IMR-90 (cell line): Measurements from ENCODE around the gene EPHB1. TPM values are rescaled to one million over a fixed set of nuclear protein-coding genes. Genes with fewer than 3 reads are reported as not detected.

Source experiments
- ATAC-seq: fragments of 200-7000 bp; cut with Tn5 transposase; 2 replicates; pipeline ENCODE4 v1.9.1; 2020; ENCODE audit warnings: low read depth, mild to moderate bottlenecking, moderate library complexity
- BruUV-seq: library from RNA; stranded (reverse); fragments of 400-500 nt; replicated peaks from 2 replicates; lab custom pipeline; 2021; lab: Mats Ljungman, UMichigan
- CTCF ChIA-PET: fragments of 300-600 bp; formaldehyde crosslinking; extraction: SDS; loops from one replicate; lab custom pipeline; 2021; ENCODE audit warnings: antibody characterized with exemption; lab: Yijun Ruan, JAX
- POLR2A ChIA-PET: fragments of 300-600 bp; sonication (Branson Sonifier 250); formaldehyde crosslinking; loops from one replicate; lab custom pipeline; 2022; ENCODE audit warnings: antibody characterized with exemption; ENCODE audit not compliant: unreplicated experiment; lab: Charles Lee
- DNase-seq: peaks from one replicate; pipeline ENCODE4 v3.0.0; 2013
- H2AFZ ChIP-seq: replicated peaks from 2 replicates; pipeline ENCODE3; 2013; ENCODE audit warnings: low read length, mild to moderate bottlenecking; ENCODE audit not compliant: poor library complexity
- H2AK5ac ChIP-seq: 2 replicates; pipeline ENCODE4 v1.6.1; 2013; ENCODE audit warnings: low read depth, low read length, inconsistent platforms
- H2AK9ac ChIP-seq: replicated peaks from 2 replicates; pipeline ENCODE3; 2013; ENCODE audit warnings: mild to moderate bottlenecking, low read depth, low read length, moderate library complexity; ENCODE audit not compliant: poor library complexity
- H2BK120ac ChIP-seq: 2 replicates; pipeline ENCODE4 v1.6.1; 2013; ENCODE audit warnings: low read depth, low read length, inconsistent platforms
- H2BK15ac ChIP-seq: 3 replicates; pipeline ENCODE4 v1.6.1; 2013; ENCODE audit warnings: low read depth, low read length, inconsistent platforms
- H2BK20ac ChIP-seq: 2 replicates; pipeline ENCODE4 v1.6.1; 2013; ENCODE audit warnings: low read depth, mild to moderate bottlenecking, inconsistent platforms, low read length, moderate library complexity
- H2BK5ac ChIP-seq: 2 replicates; pipeline ENCODE4 v1.6.1; 2013; ENCODE audit warnings: mild to moderate bottlenecking, low read depth, low read length, inconsistent platforms; ENCODE audit not compliant: poor library complexity, severe bottlenecking
- H3K14ac ChIP-seq: replicated peaks from 2 replicates; pipeline ENCODE4 v1.6.1; 2013; ENCODE audit warnings: low read depth, low read length, inconsistent platforms
- H3K18ac ChIP-seq: 2 replicates; pipeline ENCODE4 v1.6.1; 2013; ENCODE audit warnings: low read depth, low read length, control low read depth
- H3K23ac ChIP-seq: 2 replicates; pipeline ENCODE4 v1.6.1; 2013; ENCODE audit warnings: low read depth, low read length, inconsistent platforms
- H3K27ac ChIP-seq: 2 replicates; pipeline ENCODE4 v1.5.1; 2013; ENCODE audit warnings: mild to moderate bottlenecking, control low read depth, low read length; ENCODE audit not compliant: insufficient read depth
- H3K27me3 ChIP-seq: 2 replicates; pipeline ENCODE4 v1.6.1; 2013; ENCODE audit warnings: low read length; ENCODE audit not compliant: control insufficient read depth, insufficient read depth
- H3K36me3 ChIP-seq: 2 replicates; pipeline ENCODE4 v1.6.1; 2013; ENCODE audit warnings: low read length, mixed read lengths; ENCODE audit not compliant: control insufficient read depth, insufficient read depth
- H3K4ac ChIP-seq: 2 replicates; pipeline ENCODE4 v1.6.1; 2013; ENCODE audit warnings: low read depth, low read length, inconsistent platforms
- H3K4me1 ChIP-seq: 2 replicates; pipeline ENCODE4 v1.6.1; 2013; ENCODE audit warnings: low read length, mixed read lengths; ENCODE audit not compliant: control insufficient read depth, insufficient read depth
- H3K4me2 ChIP-seq: 2 replicates; pipeline ENCODE4 v1.6.1; 2013; ENCODE audit warnings: low read depth, mild to moderate bottlenecking, control low read depth, low read length, moderate library complexity
- H3K4me3 ChIP-seq: 2 replicates; pipeline ENCODE4 v1.5.1; 2013; ENCODE audit warnings: low read depth, mild to moderate bottlenecking, control low read depth, low read length, moderate library complexity; ENCODE audit not compliant: insufficient read depth
- H3K56ac ChIP-seq: 2 replicates; pipeline ENCODE4 v1.6.1; 2013; ENCODE audit warnings: low read length, inconsistent platforms; ENCODE audit not compliant: insufficient read depth; ENCODE audit errors: extremely low read depth
- H3K79me1 ChIP-seq, 2 experiments: 2 replicates each; pipeline ENCODE4 v1.6.1; 2013; ENCODE audit warnings: low read length in 2 of 2, inconsistent platforms in 1 of 2, low read depth in 1 of 2
- H3K9ac ChIP-seq: 2 replicates; pipeline ENCODE4 v1.6.1; 2013; ENCODE audit warnings: low read depth, low read length, control low read depth
- H3K9me1 ChIP-seq: 2 replicates; pipeline ENCODE4 v1.6.1; 2013; ENCODE audit warnings: low read length, inconsistent platforms; ENCODE audit not compliant: insufficient read depth
- H3K9me3 ChIP-seq: 2 replicates; pipeline ENCODE4 v1.6.1; 2013; ENCODE audit warnings: low read length; ENCODE audit not compliant: control insufficient read depth, insufficient read depth
- H4K20me1 ChIP-seq: 2 replicates; pipeline ENCODE4 v1.6.1; 2013; ENCODE audit warnings: low read length, inconsistent platforms; ENCODE audit not compliant: insufficient read depth
- H4K5ac ChIP-seq: 2 replicates; pipeline ENCODE4 v1.6.1; 2013; ENCODE audit warnings: mild to moderate bottlenecking, low read depth, low read length, control low read depth
- H4K8ac ChIP-seq, 2 experiments: 2 replicates each; pipeline ENCODE4 v1.6.1; 2013; ENCODE audit warnings: low read depth in 2 of 2, low read length in 2 of 2, control low read depth in 1 of 2, inconsistent platforms in 1 of 2
- H4K91ac ChIP-seq: 2 replicates; pipeline ENCODE4 v1.6.1; 2013; ENCODE audit warnings: low read depth, low read length, inconsistent platforms; ENCODE audit not compliant: insufficient read depth
- CEBPB ChIP-seq: IDR thresholded peaks from 2 replicates; pipeline ENCODE4 v1.6.1; 2012; ENCODE audit warnings: low read depth, low read length, improper control_type of control experiment
- CHD1 ChIP-seq: IDR thresholded peaks from 2 replicates; pipeline ENCODE4 v1.6.1; 2012; ENCODE audit warnings: low read depth, low read length, improper control_type of control experiment
- MXI1 ChIP-seq: IDR thresholded peaks from 2 replicates; pipeline ENCODE4 v1.6.1; 2012; ENCODE audit warnings: low read depth, mild to moderate bottlenecking, low read length, moderate library complexity, borderline replicate concordance
- SMC3 ChIP-seq: fragments of 150-350 bp; IDR thresholded peaks from 2 replicates; pipeline ENCODE4 v1.6.1; 2016; ENCODE audit warnings: low read depth, mild to moderate bottlenecking, antibody characterized with exemption, low read length, moderate library complexity
- USF2 ChIP-seq: fragments of 150-350 bp; IDR thresholded peaks from 2 replicates; pipeline ENCODE4 v1.6.1; 2017; ENCODE audit warnings: mild to moderate bottlenecking, antibody characterized with exemption, low read length, low read depth
- WGBS, 2 experiments: methylation state at CpG; one replicate each; pipeline versions ENCODE4 v1.1.5 to v1.1.7; 2013; ENCODE audit warnings: missing lambda C conversion rate in 2 of 2; ENCODE audit not compliant: insufficient read length in 1 of 2; ENCODE audit errors: extremely low coverage in 2 of 2; 5-methylcytosine and 5-hydroxymethylcytosine counted together
- dilution Hi-C: fragments of 300-500 bp; cut with HindIII; formaldehyde crosslinking; loops from one replicate; pipeline ENCODE4 v1.14.3; 2018; ENCODE audit warnings: low sequenced_read_pairs; ENCODE audit not compliant: unreplicated experiment
- in situ Hi-C: fragments of 300-500 bp; cut with MboI; formaldehyde crosslinking; loops from 3 replicates; pipeline ENCODE4 v1.14.3; 2019; ENCODE audit warnings: low sequenced_read_pairs, inconsistent platforms, mixed read lengths
- intact Hi-C: fragments of 100-400 bp; cut with micrococcal nuclease; formaldehyde crosslinking; loops from 2 replicates; pipeline ENCODE4 v1.10.0; 2022
- polyA plus RNA-seq, 3 experiments: library from polyadenylated mRNA; depleted of rRNA; stranded (reverse); fragments of >200 nt; gene quantifications; 2 replicates each; pipeline ENCODE4 v1.2.3, GENCODE V29; 2012; ENCODE audit warnings: low replicate concordance in 1 of 3
- total RNA-seq: library from RNA; depleted of rRNA; stranded (reverse); fragments of >200 nt; gene quantifications from 2 replicates; pipeline ENCODE4 v1.2.3, GENCODE V29; 2012

Gene EPHB1
- total and polyA plus RNA-seq, 2 of the 4 experiments (the other 2 are of a cell fraction) = 0.17 to 0.36 TPM

DNA sequence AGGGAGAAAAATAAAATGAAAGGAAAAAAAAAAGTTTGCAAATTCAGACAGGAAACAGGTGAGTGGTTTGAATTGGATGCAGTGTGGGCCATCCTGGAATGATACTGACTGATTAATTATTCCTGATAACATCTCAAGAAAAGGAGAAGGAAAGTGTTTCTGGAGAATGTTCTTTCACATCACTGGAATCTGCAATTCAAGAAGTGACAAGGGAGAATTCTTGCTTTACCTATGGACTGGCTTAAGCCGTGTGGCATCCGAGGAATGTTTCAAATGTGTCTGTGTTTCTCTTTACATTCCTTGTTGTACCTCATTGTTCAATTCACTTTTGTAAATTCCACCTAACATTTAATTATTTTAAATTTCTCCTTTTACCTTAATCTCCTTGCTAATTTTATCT is 465.0 kb downstream of the EPHB1 start:
- no peaks in the 10 kb centered on the region for H3K4me1 ChIP-seq
- no peak overlapping the region for H3K14ac ChIP-seq
- POLR2A ChIA-PET = no interaction called here
- H2AK9ac ChIP-seq = no peak overlapping the region
- H3K27me3 ChIP-seq = no peaks in the 10 kb centered on the region
- H3K36me3 ChIP-seq = no peaks in the 10 kb centered on the region
- H3K56ac ChIP-seq = no peak overlapping the region
- no peak overlapping the region for H3K4me3 ChIP-seq
- H2BK120ac ChIP-seq = no peak overlapping the region
- no peak overlapping the region for H3K27ac ChIP-seq
- intact Hi-C loops = no loop called here
- no peak overlapping the region for H2BK20ac ChIP-seq
- H2BK15ac ChIP-seq = no peak overlapping the region
- TF ChIP-seq CHD1 (no peak), SMC3 (no peak), USF2 (no peak), MXI1 (no peak), CEBPB (no peak)
- H4K5ac ChIP-seq = no peak overlapping the region
- no TSS peak for BruUV-seq
- H4K8ac ChIP-seq = no peak overlapping the region
- H3K9ac ChIP-seq = no peak overlapping the region
- no CpG with 5 or more reads among the region's 2 CpGs for WGBS, 2 experiments
- no peak overlapping the region for H3K4ac ChIP-seq
- H2AFZ ChIP-seq = no peak overlapping the region
- no peak overlapping the region for H2AK5ac ChIP-seq
- no peak overlapping the region for H3K18ac ChIP-seq
- no peaks in the 10 kb centered on the region for H3K9me1 ChIP-seq
- no peak overlapping the region for H3K4me2 ChIP-seq
- H3K9me3 ChIP-seq = peaks cover 3% of the 10 kb centered on the region
- no peak for ATAC-seq
- no peaks in the 10 kb centered on the region for H3K79me1 ChIP-seq
- in situ Hi-C loops = no loop called here
- DNase-seq = no peak
- H4K20me1 ChIP-seq = no peaks in the 10 kb centered on the region
- no peak overlapping the region for H4K91ac ChIP-seq
- no peak overlapping the region for H3K23ac ChIP-seq
- CTCF ChIA-PET = no interaction called here
- dilution Hi-C loops = no loop called here
- no peak overlapping the region for H2BK5ac ChIP-seq
